ENCODE data around the gene CORO2A.

The CORO2A gene

GRCh38 chr9:98228392-98229089 lies 36.1 kb upstream of the CORO2A start:
- TF ChIP-seq, protein P1, sequence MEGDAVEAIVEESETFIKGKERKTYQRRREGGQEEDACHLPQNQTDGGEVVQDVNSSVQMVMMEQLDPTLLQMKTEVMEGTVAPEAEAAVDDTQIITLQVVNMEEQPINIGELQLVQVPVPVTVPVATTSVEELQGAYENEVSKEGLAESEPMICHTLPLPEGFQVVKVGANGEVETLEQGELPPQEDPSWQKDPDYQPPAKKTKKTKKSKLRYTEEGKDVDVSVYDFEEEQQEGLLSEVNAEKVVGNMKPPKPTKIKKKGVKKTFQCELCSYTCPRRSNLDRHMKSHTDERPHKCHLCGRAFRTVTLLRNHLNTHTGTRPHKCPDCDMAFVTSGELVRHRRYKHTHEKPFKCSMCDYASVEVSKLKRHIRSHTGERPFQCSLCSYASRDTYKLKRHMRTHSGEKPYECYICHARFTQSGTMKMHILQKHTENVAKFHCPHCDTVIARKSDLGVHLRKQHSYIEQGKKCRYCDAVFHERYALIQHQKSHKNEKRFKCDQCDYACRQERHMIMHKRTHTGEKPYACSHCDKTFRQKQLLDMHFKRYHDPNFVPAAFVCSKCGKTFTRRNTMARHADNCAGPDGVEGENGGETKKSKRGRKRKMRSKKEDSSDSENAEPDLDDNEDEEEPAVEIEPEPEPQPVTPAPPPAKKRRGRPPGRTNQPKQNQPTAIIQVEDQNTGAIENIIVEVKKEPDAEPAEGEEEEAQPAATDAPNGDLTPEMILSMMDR (IDR thresholded peaks at IDR 0.05; ENCODE audit: extremely low read depth, insufficient read depth, missing control alignments) = no peak
- DNase-seq (ENCODE audit: low spot score) = no peak
- in situ Hi-C loops (cut with MboI; ENCODE audit: low pct_unique_long_range_greater_than_20kb, low sequenced_read_pairs, unreplicated experiment) = no loop called here

DNA sequence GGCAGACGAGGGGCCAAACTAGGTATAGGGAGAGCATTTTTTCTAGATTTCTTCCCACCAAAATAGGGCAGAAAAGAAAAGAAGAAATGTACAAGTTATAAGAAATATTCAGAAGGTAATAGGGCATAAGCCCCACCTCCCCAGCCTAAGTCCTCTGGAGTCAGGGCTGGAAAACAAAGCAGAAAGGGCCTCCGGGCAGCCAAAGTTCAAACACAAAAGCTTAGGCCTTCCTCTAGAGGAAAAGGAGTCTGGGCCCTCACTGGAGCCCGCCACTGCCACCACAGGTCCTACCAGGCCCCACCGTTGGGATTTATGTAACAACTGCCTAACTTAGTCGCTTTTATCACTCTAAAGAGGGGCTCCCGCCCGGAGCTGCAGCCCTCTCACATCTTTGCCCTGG lies 35.4 kb upstream of the CORO2A start:
- TF ChIP-seq, protein P1 (IDR thresholded peaks at IDR 0.05; ENCODE audit: extremely low read depth, insufficient read depth, missing control alignments) = no peak
- no peak for DNase-seq (ENCODE audit: low spot score)
- in situ Hi-C loops (cut with MboI; ENCODE audit: low pct_unique_long_range_greater_than_20kb, low sequenced_read_pairs, unreplicated experiment) = no loop called here

DNA sequence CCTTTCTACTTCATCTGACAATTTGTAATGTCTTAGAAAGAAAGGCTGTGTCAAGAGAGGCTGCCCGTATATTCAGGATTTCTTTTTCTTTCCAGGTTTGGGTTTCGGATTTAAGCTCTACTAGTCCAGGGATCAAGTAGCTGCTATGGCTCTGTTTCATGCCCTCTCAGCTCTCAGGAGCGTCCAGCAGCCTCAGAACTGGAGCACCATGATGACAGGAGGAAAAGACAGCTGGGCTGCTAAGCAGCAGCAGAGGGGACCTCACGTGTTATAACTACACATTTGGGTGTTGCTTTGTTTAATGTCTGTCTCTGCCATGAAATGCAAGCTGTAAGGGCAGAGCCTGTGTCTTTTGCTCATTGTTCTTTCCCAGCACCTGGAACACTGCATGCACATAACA lies 34.5 kb upstream of the CORO2A start:
- TF ChIP-seq, protein P1 (IDR thresholded peaks at IDR 0.05; ENCODE audit: extremely low read depth, insufficient read depth, missing control alignments) = no peak
- DNase-seq (ENCODE audit: low spot score) = no peak
- in situ Hi-C loops (cut with MboI; ENCODE audit: low pct_unique_long_range_greater_than_20kb, low sequenced_read_pairs, unreplicated experiment) = no loop called here

DNA sequence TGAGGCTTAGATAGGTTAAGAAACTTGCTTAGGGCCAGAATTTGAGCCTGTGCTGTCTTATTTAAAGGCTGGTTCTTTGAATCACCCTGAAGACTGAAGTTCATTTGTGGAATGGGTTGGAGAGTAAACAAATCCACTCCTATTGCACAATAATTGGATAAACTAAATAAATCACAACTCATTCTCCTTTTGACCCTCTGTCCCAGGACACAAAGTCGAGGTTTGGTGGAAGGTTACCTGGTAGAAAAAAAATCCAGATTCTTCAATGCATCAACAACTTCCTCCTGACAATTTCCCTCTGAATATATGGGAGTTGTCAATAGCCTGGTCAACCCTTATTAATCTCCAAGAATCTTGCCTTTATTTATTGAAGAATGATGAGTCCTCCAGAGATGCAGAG lies 34.1 kb upstream of the CORO2A start:
- TF ChIP-seq, protein P1 (IDR thresholded peaks at IDR 0.05; ENCODE audit: extremely low read depth, insufficient read depth, missing control alignments) = no peak
- in situ Hi-C loops (cut with MboI; ENCODE audit: low pct_unique_long_range_greater_than_20kb, low sequenced_read_pairs, unreplicated experiment) = no loop called here
- no peak for DNase-seq (ENCODE audit: low spot score)

GRCh38 chr9:98225015-98225442 lies 32.6 kb upstream of the CORO2A start:
- no peak for DNase-seq (ENCODE audit: low spot score)
- in situ Hi-C loops (cut with MboI; ENCODE audit: low pct_unique_long_range_greater_than_20kb, low sequenced_read_pairs, unreplicated experiment) = no loop called here
- TF ChIP-seq, protein P1 (IDR thresholded peaks at IDR 0.05; ENCODE audit: extremely low read depth, insufficient read depth, missing control alignments) = no peak

- in situ Hi-C loops (cut with MboI; ENCODE audit: low pct_unique_long_range_greater_than_20kb, low sequenced_read_pairs, unreplicated experiment) = no loop called here
- no peak for DNase-seq (ENCODE audit: low spot score)
- TF ChIP-seq, protein P1 (IDR thresholded peaks at IDR 0.05; ENCODE audit: extremely low read depth, insufficient read depth, missing control alignments) = no peak
These were observed 30.7 kb upstream of the CORO2A start for GRCh38 chr9:98222885-98223691.
